GM18517 (cell line): ENCODE measurements around the gene EIPR1.
A peak's percentile ranks its signal among the peaks of the same experiment; 100 is the strongest.

Experiments used
- ATAC-seq: cut with Tn5 transposase; IDR thresholded peaks from one replicate; pipeline ENCODE4 v1.9.1; 2021; ENCODE audit warnings: mild to moderate bottlenecking, moderate library complexity; ENCODE audit not compliant: unreplicated experiment

Gene EIPR1

DNA sequence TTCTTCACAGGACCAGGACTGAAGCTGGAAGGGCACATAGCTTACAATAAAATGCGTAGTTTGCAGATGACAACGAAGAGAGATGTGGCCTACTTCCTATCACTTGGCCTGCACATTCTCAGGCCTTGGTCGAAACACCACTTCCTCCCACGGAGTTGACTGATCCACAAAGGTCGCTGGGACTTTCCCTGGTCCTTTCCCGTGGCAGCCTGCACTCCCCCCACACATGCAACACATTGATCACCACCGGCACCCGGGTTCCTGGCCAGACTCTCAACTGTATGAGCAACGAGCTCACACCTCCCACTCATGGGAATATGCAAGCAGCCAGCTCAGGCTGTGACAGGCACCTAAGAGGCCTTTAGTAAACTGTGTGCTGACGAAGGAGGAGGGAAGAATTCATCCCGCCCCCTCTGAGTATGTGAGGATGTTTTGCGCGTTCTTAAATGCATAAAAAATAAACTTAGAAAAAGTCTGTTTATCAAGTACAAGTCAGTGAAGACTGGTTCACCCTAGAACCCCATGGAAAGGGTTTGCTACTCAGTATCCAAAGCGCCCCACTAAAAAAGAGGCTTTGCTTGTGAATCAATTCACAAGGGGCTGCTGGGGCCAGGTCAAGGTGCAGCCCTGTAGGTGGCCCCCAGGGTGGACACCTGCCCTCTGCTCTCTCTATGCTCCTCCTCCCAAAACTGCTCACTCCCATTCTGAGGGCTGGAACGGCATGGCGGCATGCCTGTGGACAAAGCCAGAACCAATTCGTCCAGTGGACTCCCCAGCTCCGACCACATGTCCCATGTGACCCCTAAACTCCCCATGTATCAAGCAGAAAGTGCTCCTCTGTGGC is 154.3 kb downstream of the EIPR1 start:
- peak; percentile 94 for ATAC-seq

DNA sequence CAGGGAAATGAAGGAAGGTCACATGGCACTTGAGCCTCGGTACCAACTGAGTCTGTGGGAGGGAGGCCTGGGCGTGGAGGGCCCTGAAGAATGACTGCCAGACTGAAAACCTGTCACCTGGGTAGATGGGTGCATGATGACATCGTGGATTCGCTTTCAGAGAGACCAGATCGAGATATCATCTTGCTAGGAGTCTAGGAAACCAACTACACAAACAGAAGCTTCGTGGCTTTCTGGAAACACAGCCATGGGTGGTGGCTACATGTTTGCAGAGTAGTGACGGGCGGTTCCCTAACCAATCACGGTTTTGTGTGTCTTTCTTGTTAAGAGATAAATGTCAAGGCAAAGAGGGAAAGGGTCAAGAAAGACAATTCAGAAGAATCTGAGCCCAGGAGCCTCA is 155.0 kb downstream of the EIPR1 start:
- ATAC-seq = peak; percentile 49

DNA sequence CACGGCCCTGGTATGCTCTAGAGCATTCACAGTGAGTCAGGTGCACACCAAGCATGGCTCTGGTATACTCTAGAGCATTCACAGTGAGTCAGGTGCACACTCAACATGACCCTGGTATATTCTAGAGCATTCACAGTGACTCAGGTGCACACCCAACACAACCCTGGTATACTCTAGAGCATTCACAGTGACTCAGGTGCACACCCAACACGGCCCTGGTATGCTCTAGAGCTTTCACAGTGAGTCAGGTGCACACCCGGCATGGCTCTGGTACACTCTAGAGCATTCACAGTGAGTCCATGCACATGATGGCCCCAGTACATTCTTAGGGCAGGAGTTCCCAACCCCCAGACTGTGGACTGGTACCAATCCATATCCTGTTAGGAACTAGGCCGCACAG is 158.1 kb downstream of the EIPR1 start:
- ATAC-seq = no peak

DNA sequence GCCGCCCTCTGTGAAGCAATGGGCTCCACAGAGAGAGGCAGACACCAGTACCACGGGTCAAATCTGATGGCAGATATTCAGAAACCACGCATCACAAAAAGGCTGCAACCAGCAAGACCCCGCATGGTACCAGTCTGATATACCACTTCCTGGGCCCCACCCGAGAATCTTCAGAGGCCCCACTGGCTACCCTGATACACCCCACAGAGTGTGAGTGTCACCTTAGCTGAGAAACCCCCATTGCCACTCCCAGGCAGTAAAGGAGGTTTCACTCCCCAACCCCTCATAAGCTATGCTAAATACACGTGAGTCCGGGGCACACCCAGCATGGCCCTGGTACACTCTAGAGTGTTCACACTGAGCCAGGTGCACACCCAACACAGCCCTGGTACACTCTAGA is 160.0 kb downstream of the EIPR1 start:
- ATAC-seq = no peak

DNA sequence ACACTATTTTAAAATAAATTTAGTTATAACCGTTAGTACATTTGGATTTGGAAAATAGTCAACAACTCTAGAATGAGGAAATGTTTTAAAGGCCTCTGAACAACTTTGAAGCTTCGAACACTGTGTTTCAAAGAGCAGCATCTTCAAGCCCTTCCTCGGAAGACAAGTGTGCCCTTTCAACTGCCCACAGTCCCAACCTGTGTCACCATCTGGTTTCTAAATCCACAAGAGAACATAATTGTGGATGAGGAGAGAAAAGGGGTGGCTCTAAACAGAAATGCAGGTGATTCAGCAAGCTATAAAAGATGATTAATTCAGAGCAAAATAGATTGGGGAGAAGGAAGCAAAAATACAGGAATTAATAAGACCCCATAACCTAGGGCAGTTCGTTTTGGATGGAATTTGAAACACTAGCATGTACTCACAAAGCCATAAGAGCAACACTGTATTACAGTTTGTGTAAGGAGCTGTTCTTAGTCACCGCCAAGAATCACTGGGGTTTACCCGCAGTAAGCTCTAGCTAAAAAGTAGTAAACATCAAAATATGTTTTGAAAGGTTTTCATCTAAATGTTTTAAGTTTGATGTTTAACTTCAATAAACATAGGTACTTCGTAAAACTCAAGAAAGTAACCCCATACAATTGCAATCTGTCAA is 160.7 kb downstream of the EIPR1 start:
- ATAC-seq = no peak

DNA sequence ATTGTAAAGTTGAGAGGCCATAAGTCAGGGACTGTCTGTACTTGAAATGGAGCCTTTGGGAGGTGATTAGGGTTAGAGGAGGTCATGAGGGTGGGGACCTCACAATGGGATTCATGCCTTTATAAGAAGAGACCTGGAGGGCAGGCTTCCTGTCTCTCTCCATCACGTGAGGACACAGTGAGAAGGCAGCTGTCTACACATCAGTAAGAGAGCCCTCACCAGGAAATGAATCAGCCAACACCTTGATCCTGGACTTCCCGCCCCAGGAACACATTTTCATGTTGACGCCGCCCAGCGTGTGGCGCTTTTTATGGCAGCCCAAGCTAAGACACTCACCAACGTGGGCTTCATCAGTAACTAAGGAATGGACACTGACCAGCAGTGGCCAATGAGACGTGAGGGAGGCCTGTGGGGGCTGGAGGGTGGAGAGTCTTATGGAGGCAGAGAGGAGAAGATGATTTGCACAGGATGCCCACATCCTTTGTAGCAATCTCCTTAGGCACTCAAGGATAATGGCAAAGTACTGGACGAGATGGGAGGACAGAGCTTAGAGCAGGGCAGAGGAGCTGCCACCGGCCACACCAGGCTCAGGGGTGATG is 162.7 kb downstream of the EIPR1 start:
- no peak for ATAC-seq

DNA sequence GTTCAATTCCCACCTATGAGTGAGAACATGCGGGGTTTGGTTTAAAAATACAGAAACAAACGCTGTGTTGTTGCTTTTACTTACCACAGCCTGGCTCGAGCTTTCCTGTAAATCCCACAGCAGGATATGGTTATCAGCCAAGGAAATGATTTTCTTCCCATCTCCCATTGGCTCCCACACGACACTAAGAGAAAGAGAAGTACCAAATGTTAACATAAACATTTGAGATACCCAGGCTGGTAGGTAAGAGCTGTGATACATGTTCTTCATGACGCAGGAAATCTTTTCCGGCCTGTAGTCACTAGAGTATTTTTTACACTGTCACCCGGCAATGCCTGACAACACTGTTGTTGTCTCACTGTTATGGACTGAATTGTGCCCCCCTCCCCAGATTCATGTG is 163.6 kb downstream of the EIPR1 start:
- ATAC-seq = no peak

DNA sequence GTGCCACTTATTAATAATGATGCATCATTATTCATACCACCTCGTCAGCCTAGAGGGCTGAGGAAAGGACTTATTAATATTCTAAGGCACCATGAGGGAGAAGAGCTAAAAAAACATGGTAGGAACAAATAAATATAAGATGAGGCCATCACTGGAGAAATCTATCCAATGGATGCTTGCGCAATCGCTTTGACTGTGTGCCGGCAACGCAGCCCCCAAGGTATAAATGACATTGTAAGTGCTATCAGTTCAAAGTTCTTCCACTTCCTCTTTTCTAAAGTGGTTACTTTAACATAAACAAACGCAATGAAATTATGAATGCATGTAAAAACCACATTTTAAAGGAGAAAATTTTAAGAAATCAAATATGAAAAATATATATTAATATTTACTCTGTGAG is 164.6 kb downstream of the EIPR1 start:
- no peak for ATAC-seq

DNA sequence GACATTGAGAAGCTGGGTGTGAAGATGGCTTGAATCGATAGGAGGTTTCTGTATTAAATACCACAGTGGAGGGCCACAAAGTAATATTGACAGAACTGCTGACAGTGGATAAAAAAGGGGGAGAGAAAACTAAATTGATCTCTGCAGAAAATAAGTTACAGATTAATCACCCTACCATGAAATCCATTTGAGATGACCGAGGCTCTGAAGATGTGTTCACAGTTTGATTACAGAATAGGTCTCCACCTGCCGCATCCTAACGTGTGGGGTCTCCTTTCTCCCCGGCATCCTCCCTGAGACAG is 165.6 kb downstream of the EIPR1 start:
- ATAC-seq = no peak

DNA sequence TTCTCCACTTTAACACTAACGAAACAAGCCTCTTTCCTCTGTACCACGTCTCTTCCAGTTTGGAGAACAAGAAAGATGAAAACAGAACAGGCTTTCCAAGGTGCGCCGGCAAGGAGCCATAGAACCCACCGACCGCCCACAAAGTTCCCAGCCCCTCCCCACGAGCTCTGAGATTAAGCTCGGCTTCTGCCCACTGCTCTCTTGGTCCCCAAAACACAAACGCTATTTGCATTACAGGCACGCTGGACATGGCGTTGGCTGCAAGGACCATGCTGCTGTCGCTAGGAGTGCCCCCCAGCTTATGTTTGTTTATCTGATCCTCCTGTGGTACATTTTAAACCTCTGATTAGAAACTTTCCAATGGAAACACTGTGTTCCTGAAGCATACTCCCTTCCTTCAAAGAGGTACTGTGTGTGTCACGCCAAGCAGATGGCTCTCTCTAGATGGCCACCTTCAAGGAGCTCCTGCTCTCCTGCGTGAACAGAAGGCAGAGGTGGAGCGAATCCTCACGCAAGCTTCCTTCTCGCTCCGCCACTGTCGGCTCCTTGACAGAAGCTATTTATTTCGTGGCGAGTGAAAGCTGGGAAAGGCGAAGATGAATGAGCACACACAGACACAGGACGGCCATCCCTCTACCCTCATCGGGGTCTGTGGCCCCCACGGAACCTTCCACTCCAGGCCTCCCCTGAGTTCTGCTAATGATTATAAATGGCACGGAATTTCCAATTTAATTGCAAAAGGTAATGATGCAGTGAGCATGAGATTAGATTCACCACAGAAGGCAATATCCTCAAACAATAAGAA is 166.2 kb downstream of the EIPR1 start:
- ATAC-seq = no peak

DNA sequence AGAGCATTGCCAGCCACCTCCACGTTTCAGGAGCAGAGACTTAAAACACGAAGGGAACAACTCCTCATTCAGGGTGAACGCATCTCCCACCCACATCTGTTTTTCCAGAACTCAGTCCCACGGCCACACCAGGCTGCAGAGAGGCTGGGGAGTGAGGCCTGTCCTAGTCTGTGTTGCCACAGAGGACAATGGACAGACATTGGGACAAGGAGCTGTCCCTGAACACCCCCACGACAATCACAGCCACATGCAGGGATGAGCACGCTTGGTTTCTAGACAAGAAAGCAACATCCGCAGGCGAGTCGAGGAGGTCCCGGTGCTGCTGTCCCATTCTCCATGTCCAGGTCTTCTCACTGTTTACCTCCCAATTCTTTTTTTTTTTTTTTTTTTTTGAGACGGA is 167.4 kb downstream of the EIPR1 start:
- no peak for ATAC-seq

DNA sequence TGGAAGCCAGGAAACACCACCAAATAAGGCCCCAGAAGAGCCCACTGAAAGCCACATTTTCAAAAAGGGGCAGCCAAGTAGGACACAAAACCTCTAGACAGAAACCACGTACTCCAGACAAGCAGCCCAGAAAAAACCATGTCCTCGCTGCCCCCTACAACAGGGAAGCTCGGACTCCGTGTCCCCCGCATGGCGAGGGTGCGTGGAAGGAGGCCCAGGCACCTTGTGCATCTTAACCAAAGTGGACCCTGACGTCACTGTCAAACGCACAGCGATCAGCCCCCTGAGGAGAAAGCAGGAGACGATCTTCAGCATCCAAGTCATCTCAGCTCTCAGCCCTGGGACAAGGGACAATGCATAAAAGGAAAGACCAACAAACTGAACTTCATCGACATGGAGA is 168.4 kb downstream of the EIPR1 start:
- ATAC-seq = no peak

DNA sequence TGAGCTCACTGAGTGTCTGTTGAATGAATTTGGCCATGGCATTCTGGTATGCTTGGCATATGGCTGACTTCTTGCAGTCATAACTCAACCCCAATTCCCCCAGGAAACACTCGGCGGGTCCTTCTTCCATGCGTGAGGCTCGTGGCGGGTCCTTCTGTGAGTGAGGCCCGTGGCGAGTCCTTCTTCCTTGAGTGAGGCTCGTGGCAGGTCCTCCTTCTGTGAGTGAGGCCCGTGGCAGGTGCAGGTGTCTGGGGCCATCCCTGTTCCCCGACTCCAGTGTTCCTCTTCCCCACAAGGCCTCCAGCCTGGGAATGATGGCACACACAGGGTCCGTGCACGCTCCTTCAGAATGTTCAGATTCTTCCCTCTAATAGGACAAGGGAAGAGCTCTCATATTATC is 169.0 kb downstream of the EIPR1 start:
- ATAC-seq = no peak

DNA sequence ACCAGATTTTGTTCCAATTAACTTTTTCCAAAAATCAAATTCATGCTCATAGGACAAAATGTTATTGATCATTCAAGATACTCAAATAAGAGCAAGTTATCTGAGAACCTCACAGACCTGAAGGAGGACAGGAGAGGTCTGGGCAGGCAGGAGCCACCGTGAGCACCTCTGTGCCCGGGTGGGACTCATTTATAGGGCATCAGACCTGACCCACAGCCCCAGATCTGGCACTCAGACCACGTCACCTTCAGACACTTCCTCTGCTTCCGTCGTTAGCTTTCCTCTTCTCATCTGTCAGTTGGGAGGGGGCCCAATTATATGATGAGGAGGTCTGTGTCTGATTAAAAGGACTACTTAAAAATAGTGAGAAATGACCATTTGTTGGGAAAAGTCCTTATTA is 169.4 kb downstream of the EIPR1 start:
- no peak for ATAC-seq

DNA sequence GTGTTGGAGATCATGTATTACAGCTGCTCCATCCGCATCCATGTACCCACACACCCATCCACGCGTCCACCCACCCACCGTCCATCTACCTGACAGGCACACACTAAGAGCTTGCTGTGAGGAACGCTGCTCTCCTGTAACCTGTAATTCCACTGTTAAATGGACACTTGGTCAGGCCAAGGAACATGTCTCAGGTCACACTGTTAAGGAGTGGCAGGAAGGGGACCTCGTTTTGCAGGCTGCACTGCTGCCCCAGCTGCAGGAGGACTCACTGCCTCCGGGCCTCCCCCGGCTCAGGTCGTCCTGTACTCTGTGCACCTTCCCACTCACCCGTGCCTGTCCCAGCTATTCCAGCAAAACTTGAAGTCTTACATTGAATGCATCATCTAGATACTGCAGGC is 170.5 kb downstream of the EIPR1 start:
- no peak for ATAC-seq

DNA sequence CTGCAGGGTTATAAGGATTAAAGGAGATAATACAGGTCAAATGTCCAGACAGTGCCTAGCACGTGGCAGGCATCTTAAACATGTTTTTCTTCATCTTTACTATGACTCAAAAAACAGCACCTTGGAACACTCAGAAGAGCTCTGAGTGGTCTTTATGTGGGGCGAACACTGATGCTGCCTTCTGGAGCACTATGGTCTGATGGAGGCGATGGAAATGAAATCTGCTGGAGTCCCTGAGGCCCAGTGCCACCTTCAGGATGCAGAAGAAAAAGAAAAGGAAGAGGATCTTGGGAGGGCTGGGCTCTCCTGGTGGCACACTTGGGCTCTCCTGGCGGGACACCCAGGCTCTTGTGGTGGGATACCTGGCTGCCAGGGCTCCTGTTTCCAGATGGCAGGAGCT is 171.8 kb downstream of the EIPR1 start:
- no peak for ATAC-seq

DNA sequence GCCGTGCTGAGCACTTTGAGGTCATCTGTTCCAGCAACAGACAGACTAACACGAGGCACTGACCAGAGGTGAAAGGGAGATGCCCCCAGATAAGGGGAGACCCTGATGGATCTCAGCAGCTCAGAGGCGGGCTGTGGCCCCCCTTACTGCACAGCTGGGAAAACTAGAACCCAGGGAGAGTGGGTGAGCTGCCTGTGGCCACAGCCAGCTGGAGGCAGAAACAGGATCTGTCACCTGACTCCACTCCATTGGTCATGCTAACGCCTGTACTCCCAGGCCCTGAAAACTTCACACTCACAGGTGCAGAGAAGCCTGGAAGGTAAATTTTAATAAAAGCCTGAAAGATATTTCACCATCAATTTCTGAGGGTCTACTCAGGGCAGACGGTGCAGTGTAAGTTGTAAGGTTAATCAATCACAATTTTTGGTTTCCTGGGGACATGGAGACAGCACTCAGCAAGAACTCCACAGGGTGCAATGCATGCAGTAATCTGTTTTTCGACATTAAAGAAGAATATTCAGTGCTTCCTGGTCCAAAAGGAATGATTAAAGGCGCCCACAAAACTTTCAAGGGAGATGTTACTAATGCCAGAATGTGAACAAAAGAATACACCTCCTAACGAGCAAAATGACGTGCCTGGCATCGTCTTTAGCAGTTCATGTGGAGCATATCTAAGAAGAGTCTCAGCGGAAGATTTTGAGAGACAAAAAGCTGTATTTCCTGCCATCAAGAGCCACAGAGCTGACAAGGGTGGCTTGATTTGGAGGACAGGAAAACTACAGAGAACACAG is 173.4 kb downstream of the EIPR1 start:
- ATAC-seq = no peak

DNA sequence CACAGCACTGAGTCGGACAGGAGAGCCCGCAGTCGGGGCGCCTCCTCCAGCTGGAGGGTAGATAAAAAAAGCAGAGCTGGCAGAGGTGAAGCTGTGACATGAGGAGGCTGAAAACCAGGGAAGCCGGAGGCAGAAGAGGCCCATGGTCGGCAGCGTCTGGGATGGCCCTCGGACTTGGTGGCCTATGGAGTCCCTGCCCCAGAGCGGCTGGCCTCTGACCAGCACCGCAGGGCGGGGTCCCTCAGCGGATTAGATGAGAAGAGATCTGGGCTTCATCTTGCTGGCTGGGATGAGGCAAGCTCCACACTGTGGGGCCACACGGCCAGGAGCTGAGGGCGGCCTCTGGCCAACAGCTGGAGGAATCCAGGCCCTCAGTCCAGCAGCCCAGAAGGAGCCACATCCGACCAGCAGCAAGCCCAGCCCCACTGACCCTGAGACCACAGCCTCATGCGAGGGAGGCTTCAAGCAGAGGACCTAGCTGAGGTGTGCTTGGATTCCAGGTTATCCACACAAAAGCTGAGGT is 174.1 kb downstream of the EIPR1 start:
- no peak for ATAC-seq

DNA sequence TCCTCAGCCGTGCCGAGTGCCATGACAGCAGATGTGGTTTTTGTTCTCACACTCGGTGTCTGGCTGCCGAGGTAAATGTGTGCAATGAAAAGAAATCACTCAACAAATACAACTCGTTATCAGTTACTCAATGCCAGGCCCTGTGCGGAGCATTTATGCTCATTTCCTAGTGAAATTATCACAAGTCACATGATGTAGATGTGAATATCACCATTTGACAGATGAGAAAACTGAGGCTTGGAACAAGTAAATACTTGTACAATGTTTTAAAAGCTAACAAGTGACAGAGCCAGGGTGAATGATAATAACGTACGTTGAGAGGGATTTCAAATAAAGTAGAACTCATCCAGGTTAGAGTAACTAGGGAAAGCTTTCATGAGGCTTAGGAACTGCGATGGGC is 174.7 kb downstream of the EIPR1 start:
- no peak for ATAC-seq

DNA sequence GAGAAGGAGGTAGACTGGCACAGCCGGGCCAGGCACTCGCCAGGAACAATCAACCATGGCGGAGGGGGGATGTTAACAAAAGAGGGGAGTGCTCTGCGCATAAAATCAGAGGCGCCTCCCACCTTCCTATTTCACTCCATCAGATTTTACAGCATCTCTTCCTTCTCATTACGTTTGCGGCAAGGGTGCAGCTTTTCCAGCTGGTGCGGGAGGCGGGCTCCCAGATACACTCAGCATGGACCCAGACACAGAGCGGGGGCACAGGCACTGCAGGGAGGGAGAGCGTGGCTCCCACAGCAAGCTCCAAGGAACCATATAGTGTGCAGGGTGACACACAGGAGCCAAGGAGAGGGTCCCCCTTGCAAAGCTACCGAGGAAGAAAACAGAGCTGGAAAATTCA is 176.3 kb downstream of the EIPR1 start:
- ATAC-seq = no peak
